Loucy (cell line): ENCODE results near the gene NDST1.

Experiments used
- EZH2phosphoT487 ChIP-seq: fragments of 200-600 bp; IDR thresholded peaks from 2 replicates; pipeline ENCODE4 v1.6.1; 2018; ENCODE audit warnings: antibody characterized with exemption, mild to moderate bottlenecking, moderate library complexity, borderline replicate concordance
- TF ChIP-seq, protein P1 (sequence below): fragments of 200-600 bp; sonication (generic); conservative IDR thresholded peaks from 2 replicates; pipeline ENCODE4 v1.5.1; 2014; ENCODE audit warnings: mild to moderate bottlenecking, antibody characterized with exemption, low read length

DNA sequence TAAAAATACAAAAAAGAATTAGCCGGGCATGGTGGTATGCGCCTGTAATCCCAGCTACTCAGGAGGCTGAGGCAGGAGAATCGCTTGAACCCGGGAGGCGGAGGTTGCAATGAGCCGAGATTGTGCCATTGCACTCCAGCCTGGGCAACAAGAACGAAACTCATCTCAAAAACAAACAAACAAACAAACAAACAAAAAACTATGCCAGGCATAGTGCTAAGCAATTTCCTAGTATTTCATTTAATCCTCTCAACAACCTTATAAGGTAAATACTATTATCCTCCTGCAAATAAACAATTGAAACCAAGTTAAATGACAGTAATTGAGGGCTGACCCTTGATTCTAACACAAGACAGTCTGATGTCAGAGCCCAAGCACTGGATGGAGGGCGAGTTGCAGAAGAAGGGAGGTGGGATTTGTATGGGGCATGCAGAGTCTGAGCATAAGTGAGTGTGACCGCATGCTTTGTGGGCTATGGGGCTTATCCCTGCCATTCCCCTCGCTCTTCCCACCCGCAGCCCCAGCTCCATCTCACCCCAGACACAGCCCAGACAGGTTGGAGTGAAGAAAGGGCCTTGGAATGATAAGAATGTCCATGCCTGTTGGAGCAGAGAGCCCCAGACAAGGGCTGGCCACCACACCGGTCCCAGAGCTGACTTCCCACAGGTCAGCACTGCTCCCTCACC, 34.1 kb upstream of the NDST1 start:
- TF ChIP-seq, protein P1, sequence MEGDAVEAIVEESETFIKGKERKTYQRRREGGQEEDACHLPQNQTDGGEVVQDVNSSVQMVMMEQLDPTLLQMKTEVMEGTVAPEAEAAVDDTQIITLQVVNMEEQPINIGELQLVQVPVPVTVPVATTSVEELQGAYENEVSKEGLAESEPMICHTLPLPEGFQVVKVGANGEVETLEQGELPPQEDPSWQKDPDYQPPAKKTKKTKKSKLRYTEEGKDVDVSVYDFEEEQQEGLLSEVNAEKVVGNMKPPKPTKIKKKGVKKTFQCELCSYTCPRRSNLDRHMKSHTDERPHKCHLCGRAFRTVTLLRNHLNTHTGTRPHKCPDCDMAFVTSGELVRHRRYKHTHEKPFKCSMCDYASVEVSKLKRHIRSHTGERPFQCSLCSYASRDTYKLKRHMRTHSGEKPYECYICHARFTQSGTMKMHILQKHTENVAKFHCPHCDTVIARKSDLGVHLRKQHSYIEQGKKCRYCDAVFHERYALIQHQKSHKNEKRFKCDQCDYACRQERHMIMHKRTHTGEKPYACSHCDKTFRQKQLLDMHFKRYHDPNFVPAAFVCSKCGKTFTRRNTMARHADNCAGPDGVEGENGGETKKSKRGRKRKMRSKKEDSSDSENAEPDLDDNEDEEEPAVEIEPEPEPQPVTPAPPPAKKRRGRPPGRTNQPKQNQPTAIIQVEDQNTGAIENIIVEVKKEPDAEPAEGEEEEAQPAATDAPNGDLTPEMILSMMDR: no peak
- TF ChIP-seq EZH2phosphoT487: no peak
